GM18519 (cell line): ENCODE results near the gene APOA1.
A peak's percentile ranks its signal among the peaks of the same experiment; 100 is the strongest.
"Not testable (repeated sequence)": the region's sequence is repeated elsewhere in the genome, so short reads cannot be mapped to it uniquely, and the experiment has no call there.

Source experiments
- ATAC-seq: cut with Tn5 transposase; IDR thresholded peaks from one replicate; pipeline ENCODE4 v1.9.1; 2021; ENCODE audit warnings: mild to moderate bottlenecking, moderate library complexity; ENCODE audit not compliant: unreplicated experiment, low FRiP score

Gene APOA1

GRCh38 chr11:116835791-116836631 is 1.4 kb downstream of the APOA1 start:
- ATAC-seq = peak; percentile 68

- no peak for ATAC-seq
Measured at GRCh38 chr11:116835042-116835772, 2.2 kb downstream of the APOA1 start.

GRCh38 chr11:116834535-116835041 is 2.8 kb downstream of the APOA1 start:
- ATAC-seq = not testable (repeated sequence)

GRCh38 chr11:116833816-116834534 is 3.4 kb downstream of the APOA1 start:
- no peak for ATAC-seq

DNA sequence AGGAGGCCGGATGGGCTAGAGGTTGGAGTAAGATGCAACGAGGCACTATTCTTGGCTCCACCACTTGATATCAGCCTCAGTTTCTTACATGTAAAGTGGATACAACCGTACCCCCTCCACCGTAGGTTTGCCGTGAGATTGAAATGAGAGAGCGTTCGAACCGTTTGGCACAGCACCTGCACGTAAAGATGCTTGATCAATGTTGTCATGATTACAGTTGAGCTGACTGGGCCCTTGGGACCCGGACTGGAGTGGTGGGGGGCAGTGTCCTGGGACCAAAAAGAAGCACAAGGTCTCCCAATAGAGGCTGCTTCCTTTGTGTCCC is 4.0 kb downstream of the APOA1 start:
- ATAC-seq = no peak

GRCh38 chr11:116832350-116833290 is 4.8 kb downstream of the APOA1 start:
- no peak for ATAC-seq

GRCh38 chr11:116831790-116832349 is 5.6 kb downstream of the APOA1 start:
- no peak for ATAC-seq

GRCh38 chr11:116830184-116830912 is 7.1 kb downstream of the APOA1 start:
- no peak for ATAC-seq

DNA sequence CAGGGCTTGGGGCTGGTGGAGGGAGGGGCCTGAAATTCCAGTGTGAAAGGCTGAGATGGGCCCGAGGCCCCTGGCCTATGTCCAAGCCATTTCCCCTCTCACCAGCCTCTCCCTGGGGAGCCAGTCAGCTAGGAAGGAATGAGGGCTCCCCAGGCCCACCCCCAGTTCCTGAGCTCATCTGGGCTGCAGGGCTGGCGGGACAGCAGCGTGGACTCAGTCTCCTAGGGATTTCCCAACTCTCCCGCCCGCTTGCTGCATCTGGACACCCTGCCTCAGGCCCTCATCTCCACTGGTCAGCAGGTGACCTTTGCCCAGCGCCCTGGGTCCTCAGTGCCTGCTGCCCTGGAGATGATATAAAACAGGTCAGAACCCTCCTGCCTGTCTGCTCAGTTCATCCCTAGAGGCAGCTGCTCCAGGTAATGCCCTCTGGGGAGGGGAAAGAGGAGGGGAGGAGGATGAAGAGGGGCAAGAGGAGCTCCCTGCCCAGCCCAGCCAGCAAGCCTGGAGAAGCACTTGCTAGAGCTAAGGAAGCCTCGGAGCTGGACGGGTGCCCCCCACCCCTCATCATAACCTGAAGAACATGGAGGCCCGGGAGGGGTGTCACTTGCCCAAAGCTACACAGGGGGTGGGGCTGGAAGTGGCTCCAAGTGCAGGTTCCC is 7.8 kb downstream of the APOA1 start, which contains the start of gene APOC3:
Gene APOC3 (plus strand): TSS at position 383 of the 659 bp plus-strand sequence. CDS start 676 bp downstream, outside the sequence.
- ATAC-seq = no peak

GRCh38 chr11:116828632-116829524 is 8.5 kb downstream of the APOA1 start:
- no peak for ATAC-seq

DNA sequence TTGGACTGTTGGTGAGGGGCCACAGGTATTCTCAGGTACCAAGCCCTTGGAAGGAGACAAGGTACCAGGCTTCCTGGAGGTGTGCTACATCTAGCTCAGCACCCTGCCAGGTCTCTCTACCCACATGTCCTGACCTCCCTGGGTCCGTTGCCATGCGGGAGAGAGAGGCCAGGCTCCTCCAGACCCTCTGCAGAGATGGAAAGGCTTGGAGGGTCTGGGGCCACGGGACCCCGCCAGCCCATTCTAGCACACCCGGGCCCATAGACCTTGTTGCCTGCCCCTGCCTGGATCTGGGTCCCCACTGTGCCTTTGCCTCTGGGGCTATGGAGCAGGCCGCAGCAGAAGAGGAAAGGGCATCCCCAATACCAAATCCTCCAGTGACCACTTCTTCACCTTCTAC is 10.0 kb downstream of the APOA1 start:
- ATAC-seq = no peak

- ATAC-seq = no peak
Measured at GRCh38 chr11:116826751-116827431, 10.5 kb downstream of the APOA1 start.

DNA sequence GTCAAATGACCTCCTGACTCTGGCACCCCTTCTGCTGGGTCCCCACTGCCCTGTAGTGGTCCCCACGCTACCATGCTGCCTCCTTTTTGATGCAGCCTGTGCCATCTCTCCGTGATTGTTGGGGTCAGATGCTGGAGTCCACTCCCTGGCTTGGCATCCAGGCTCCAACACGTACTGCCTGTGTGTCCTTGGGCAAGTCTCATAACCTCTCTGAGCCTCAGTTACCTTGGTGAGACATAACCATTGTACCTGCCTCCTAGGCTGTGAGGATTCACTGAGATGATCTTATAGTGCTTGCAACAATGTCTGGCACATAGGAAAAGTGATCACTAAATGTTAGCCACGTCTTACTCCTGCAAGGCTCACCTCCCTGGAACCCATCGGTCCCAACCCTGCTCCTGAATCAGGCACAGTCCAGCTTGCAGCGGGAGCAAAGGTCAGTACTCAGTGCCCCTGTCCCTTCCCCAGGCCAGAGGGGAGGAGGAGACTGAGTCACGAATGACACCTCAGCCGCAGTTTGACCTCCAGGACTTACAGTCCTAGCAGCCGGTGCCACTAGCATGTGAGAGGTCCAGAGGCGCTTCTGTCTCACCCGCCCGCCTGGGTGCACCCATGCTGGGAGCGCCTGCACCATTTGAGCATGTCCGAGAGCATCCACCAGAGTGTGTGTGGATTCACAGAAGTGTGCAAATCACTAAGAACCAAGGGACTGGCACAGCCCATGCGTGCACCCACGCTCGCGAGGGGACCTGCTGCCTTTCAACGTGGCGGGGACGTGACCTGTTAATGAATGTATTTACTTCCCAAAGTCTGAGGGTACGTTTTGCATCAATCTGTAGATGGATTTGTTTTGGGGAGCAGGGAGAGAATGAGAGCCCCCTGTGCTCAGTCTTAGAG is 11.3 kb downstream of the APOA1 start:
- ATAC-seq = no peak

- no peak for ATAC-seq
Measured at GRCh38 chr11:116825434-116825833, 12.0 kb downstream of the APOA1 start.

- ATAC-seq = no peak
Measured at GRCh38 chr11:116823031-116823843, 14.2 kb downstream of the APOA1 start, which contains the start of gene APOA4. TSS of gene APOA4 (minus strand) at chr11:116823304. CDS start at chr11:116823191, 113 bp downstream.
